Activated CD4-positive, alpha-beta memory T cell treated with anti-CD3 and anti-CD28 coated beads for 36 hours (primary cell): ENCODE measurements around the gene MED29. TPM values are rescaled to one million over a fixed set of nuclear protein-coding genes. Genes with fewer than 3 reads are reported as not detected.

Source experiments
- CTCF ChIA-PET: fragments of 350-600 bp; sonication (Branson Sonifier 250); formaldehyde crosslinking; loops from one replicate; lab custom pipeline; 2021; ENCODE audit warnings: antibody characterized with exemption, inconsistent platforms; lab: Charles Lee
- POLR2A ChIA-PET: fragments of 350-600 bp; sonication (Branson Sonifier 250); formaldehyde crosslinking; loops from one replicate; lab custom pipeline; 2021; ENCODE audit warnings: antibody characterized with exemption; lab: Charles Lee
- DNase-seq: peaks from one replicate; pipeline ENCODE4 v3.0.0-alpha.2; 2020
- H3K27ac Mint-ChIP-seq: one replicate; pipeline ENCODE4 v1.8.0; 2021; ENCODE audit warnings: mixed read lengths
- H3K27me3 Mint-ChIP-seq: one replicate; pipeline ENCODE4 v1.8.0; 2021; ENCODE audit warnings: mixed read lengths
- H3K36me3 Mint-ChIP-seq: one replicate; pipeline ENCODE4 v1.8.0; 2021; ENCODE audit warnings: mixed read lengths
- H3K4me1 Mint-ChIP-seq: one replicate; pipeline ENCODE4 v1.8.0; 2021; ENCODE audit warnings: low read depth, mixed read lengths
- H3K4me3 Mint-ChIP-seq: one replicate; pipeline ENCODE4 v1.8.0; 2021; ENCODE audit warnings: mild to moderate bottlenecking, mixed read lengths
- H3K9me3 Mint-ChIP-seq: one replicate; pipeline ENCODE4 v1.8.0; 2021; ENCODE audit warnings: mixed read lengths
- intact Hi-C: fragments of 100-400 bp; cut with micrococcal nuclease; formaldehyde crosslinking; loops from one replicate; pipeline ENCODE4 v1.15.1; 2023
- total RNA-seq, 2 experiments: library from RNA; stranded (reverse); gene quantifications; one replicate each; pipeline ENCODE4 v1.2.3, GENCODE V29; 2021

MED29 gene
- total RNA-seq, 2 experiments from 2014 or later: 22.2 to 26.9 TPM

- intact Hi-C loops: no loop called here
- Mint-ChIP-seq H3K9me3 (no peaks in the 10 kb centered on the region), H3K27me3 (peaks cover 3% of the 10 kb centered on the region), H3K27ac (peak overlapping the region; percentile 96), H3K4me1 (peaks cover 38% of the 10 kb centered on the region), H3K4me3 (peak overlapping the region; percentile 85), H3K36me3 (peaks cover 32% of the 10 kb centered on the region)
- POLR2A ChIA-PET: interaction anchor here (0.7 to 4.0 kb wide), 7 partner anchors 11 to 38 kb away, joined by 3 to 53 read pairs (median 9); partner anchors contain the start of genes MED29, PAF1 and RPS16
- CTCF ChIA-PET: interaction anchor here (0.6 to 4.5 kb wide), 3 partner anchors 11 to 186 kb away, joined by 3 to 54 read pairs (median 3); partner anchors contain the start of genes MED29 and PAF1
- peak; percentile 46 for DNase-seq
These were observed 17.4 kb downstream of the MED29 start for GRCh38 chr19:39408392-39409207.

- H3K9me3 Mint-ChIP-seq: no peaks in the 10 kb centered on the region
- peak overlapping the region; percentile 96 for H3K27ac Mint-ChIP-seq
- peaks cover 40% of the 10 kb centered on the region for H3K36me3 Mint-ChIP-seq
- ChIA-PET POLR2A (interaction anchor here (1.4 to 4.0 kb wide), 4 partner anchors 11 to 26 kb away, joined by 5 to 53 read pairs (median 22); partner anchors contain the start of genes MED29, PAF1 and RPS16), CTCF (interaction anchor here (0.6 to 4.5 kb wide), 2 partner anchors 12 to 187 kb away, joined by 3 to 54 read pairs; no protein-coding TSS in a partner anchor)
- peaks cover 41% of the 10 kb centered on the region for H3K4me1 Mint-ChIP-seq
- peak overlapping the region; percentile 85 for H3K4me3 Mint-ChIP-seq
- DNase-seq: peak; percentile 91
- H3K27me3 Mint-ChIP-seq: peaks cover 3% of the 10 kb centered on the region
- intact Hi-C loops: loop anchor here (5.0 kb wide), 1 partner anchor 197 kb away; no protein-coding TSS in a partner anchor
These were observed 18.2 kb downstream of the MED29 start for GRCh38 chr19:39409208-39410016.

GRCh38 chr19:39410017-39410830 lies 19.0 kb downstream of the MED29 start:
- Mint-ChIP-seq H3K36me3 (peaks cover 43% of the 10 kb centered on the region), H3K27ac (peak overlapping the region; percentile 88), H3K9me3 (no peaks in the 10 kb centered on the region), H3K4me1 (peaks cover 42% of the 10 kb centered on the region), H3K27me3 (peaks cover 3% of the 10 kb centered on the region), H3K4me3 (peak overlapping the region; percentile 84)
- intact Hi-C loops: loop anchor here (5.0 kb wide), 1 partner anchor 198 kb away; no protein-coding TSS in a partner anchor
- ChIA-PET CTCF (interaction anchor here (2.1 to 4.5 kb wide), 3 partner anchors 12 to 63 kb away, joined by 18 to 54 read pairs (median 32); partner anchors contain the start of genes MED29 and PAF1), POLR2A (interaction anchor here (1.4 to 4.0 kb wide), 2 partner anchors 12 to 21 kb away, joined by 5 to 53 read pairs; no protein-coding TSS in a partner anchor)
- DNase-seq: peak; percentile 79

GRCh38 chr19:39410831-39411080 lies 19.6 kb downstream of the MED29 start:
- Mint-ChIP-seq H3K36me3 (peaks cover 43% of the 10 kb centered on the region), H3K4me1 (peaks cover 38% of the 10 kb centered on the region), H3K4me3 (peak overlapping the region; percentile 84), H3K27me3 (peaks cover 3% of the 10 kb centered on the region), H3K9me3 (no peaks in the 10 kb centered on the region), H3K27ac (peak overlapping the region; percentile 88)
- intact Hi-C loops: loop anchor here (5.0 kb wide), 1 partner anchor 198 kb away; no protein-coding TSS in a partner anchor
- CTCF ChIA-PET: interaction anchor here (1.1 to 2.5 kb wide), 6 partner anchors 12 to 199 kb away, joined by 6 to 219 read pairs (median 14); partner anchors contain the start of genes MED29, PAF1 and SAMD4B
- POLR2A ChIA-PET: interaction anchor here (1.8 kb wide), 1 partner anchor 9 kb away, joined by 28 read pairs; no protein-coding TSS in a partner anchor
- no peak for DNase-seq

- Mint-ChIP-seq H3K9me3 (no peaks in the 10 kb centered on the region), H3K27me3 (peaks cover 3% of the 10 kb centered on the region), H3K36me3 (peaks cover 41% of the 10 kb centered on the region), H3K27ac (peak overlapping the region; percentile 88), H3K4me3 (peak overlapping the region; percentile 84), H3K4me1 (peaks cover 35% of the 10 kb centered on the region)
- POLR2A ChIA-PET: interaction anchor here (1.5 to 1.9 kb wide), 5 partner anchors 9 to 24 kb away, joined by 4 to 28 read pairs (median 10); partner anchors contain the start of genes MED29, PAF1 and RPS16
- peak; percentile 44 for DNase-seq
- CTCF ChIA-PET: interaction anchor here (0.6 to 2.5 kb wide), 18 partner anchors 8 to 793 kb away, joined by 3 to 219 read pairs (median 6); partner anchors contain the start of genes GMFG, MED29, PAF1 and RPS16
- intact Hi-C loops: loop anchor here (5.0 kb wide), 1 partner anchor 199 kb away; no protein-coding TSS in a partner anchor
These were observed 20.1 kb downstream of the MED29 start for GRCh38 chr19:39411081-39411831.

GRCh38 chr19:39411832-39412099 lies 20.6 kb downstream of the MED29 start:
- H3K27me3 Mint-ChIP-seq: peaks cover 3% of the 10 kb centered on the region
- intact Hi-C loops: loop anchor here (1.0 to 5.0 kb wide), 9 partner anchors 14 to 286 kb away; partner anchors contain the start of genes MED29, PAF1, PAK4 and SUPT5H
- H3K27ac Mint-ChIP-seq: peak overlapping the region; percentile 88
- DNase-seq: peak; percentile 95
- peaks cover 39% of the 10 kb centered on the region for H3K36me3 Mint-ChIP-seq
- H3K4me3 Mint-ChIP-seq: peak overlapping the region; percentile 84
- ChIA-PET CTCF (interaction anchor here (0.6 to 2.5 kb wide), 19 partner anchors 8 to 793 kb away, joined by 3 to 219 read pairs (median 6); partner anchors contain the start of genes GMFG, MED29, PAF1 and RPS16), POLR2A (interaction anchor here (1.5 to 1.9 kb wide), 5 partner anchors 10 to 24 kb away, joined by 4 to 28 read pairs (median 10); partner anchors contain the start of genes MED29, PAF1 and RPS16)
- no peaks in the 10 kb centered on the region for H3K9me3 Mint-ChIP-seq
- peaks cover 34% of the 10 kb centered on the region for H3K4me1 Mint-ChIP-seq

GRCh38 chr19:39412100-39412866 lies 21.1 kb downstream of the MED29 start, which contains the start of gene PLEKHG2:
TSS of gene PLEKHG2 (plus strand) at chr19:39412669. CDS start at chr19:39414087, 1,418 bp downstream.
- CTCF ChIA-PET: interaction anchor here (0.6 to 2.5 kb wide), 17 partner anchors 8 to 794 kb away, joined by 3 to 219 read pairs (median 6); partner anchors contain the start of genes GMFG, MED29, PAF1 and RPS16
- H3K4me1 Mint-ChIP-seq: peaks cover 34% of the 10 kb centered on the region

GRCh38 chr19:39412867-39413271 lies 21.7 kb downstream of the MED29 start:
- Mint-ChIP-seq H3K4me1 (peaks cover 34% of the 10 kb centered on the region), H3K4me3 (peak overlapping the region; percentile 84), H3K9me3 (no peaks in the 10 kb centered on the region), H3K27me3 (peaks cover 3% of the 10 kb centered on the region), H3K36me3 (peaks cover 30% of the 10 kb centered on the region), H3K27ac (peak overlapping the region; percentile 88)
- ChIA-PET CTCF (interaction anchor here (1.1 to 2.5 kb wide), 7 partner anchors 9 to 34 kb away, joined by 4 to 219 read pairs (median 8); partner anchors contain the start of genes MED29, PAF1, RPS16 and SUPT5H), POLR2A (interaction anchor here (1.0 to 1.9 kb wide), 4 partner anchors 15 to 23 kb away, joined by 4 to 22 read pairs (median 8); partner anchors contain the start of gene RPS16)
- intact Hi-C loops: loop anchor here (1.0 to 5.0 kb wide), 9 partner anchors 16 to 288 kb away; partner anchors contain the start of genes MED29, PAF1, PAK4 and SUPT5H
- no peak for DNase-seq

More at GRCh38 chr19:39412100-39412866, 21.1 kb downstream of the MED29 start, which contains the start of gene PLEKHG2:
- H3K36me3 Mint-ChIP-seq: peaks cover 34% of the 10 kb centered on the region
- POLR2A ChIA-PET: interaction anchor here (1.0 to 1.9 kb wide), 6 partner anchors 10 to 23 kb away, joined by 4 to 28 read pairs (median 8); partner anchors contain the start of genes MED29, PAF1 and RPS16
- H3K27ac Mint-ChIP-seq: peak within 1 kb of the TSS; percentile 88
- peak; percentile 98 for DNase-seq
- H3K4me3 Mint-ChIP-seq: peak within 1 kb of the TSS; percentile 84
- intact Hi-C loops: loop anchor here (1.0 to 5.0 kb wide), 9 partner anchors 15 to 287 kb away; partner anchors contain the start of genes MED29, PAF1, PAK4 and SUPT5H
- H3K27me3 Mint-ChIP-seq: peaks cover 3% of the 10 kb centered on the region
- H3K9me3 Mint-ChIP-seq: no peaks in the 10 kb centered on the region
